ENCODE results near the gene SLC22A7.
"Not testable (repeated sequence)": the region's sequence is repeated elsewhere in the genome, so short reads cannot be mapped to it uniquely, and the experiment has no call there.

Gene SLC22A7

GRCh38 chr6:43338243-43338642, 40.2 kb downstream of the SLC22A7 start:
- no peak for DNase-seq (ENCODE audit: low spot score)

DNA sequence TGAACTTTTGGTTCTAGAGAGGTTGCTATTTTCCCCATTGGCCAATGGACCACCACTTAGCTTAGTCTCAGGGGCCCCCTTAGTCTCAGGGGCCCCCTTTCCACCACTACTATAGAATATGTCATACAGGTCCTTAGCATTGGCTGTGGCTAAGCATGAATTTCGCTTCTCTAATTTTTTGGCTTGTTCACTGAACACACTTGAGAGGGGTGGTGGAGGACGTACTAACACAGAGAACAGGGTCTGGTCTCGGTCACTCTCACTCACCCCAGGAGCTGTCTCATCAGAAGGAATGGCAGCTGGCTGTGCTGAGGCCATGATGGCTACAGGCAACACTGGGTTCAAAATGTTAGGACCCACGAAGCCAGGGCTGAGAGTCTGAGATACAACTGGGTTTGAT, 41.1 kb downstream of the SLC22A7 start:
- no peak for DNase-seq (ENCODE audit: low spot score)

DNA sequence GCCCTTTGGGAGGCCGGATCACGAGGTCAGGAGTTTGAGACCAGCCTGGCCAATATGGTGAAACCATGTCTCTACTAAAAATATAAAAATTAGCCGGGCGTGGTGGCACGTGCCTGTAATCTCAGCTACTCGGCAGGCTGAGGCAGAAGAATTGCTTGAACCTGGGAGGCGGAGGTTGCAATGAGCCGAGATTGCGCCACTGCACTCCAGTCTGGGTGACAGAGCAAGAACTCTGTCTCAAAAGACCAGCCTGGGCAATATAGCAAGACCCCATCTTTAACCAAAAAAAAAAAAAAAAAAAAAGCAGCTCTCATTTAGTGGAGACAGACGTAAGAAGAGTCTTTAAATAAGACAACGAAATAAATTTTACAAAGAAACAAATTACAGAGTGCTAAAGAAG, 48.2 kb downstream of the SLC22A7 start:
- DNase-seq (ENCODE audit: low spot score) = not testable (repeated sequence)

DNA sequence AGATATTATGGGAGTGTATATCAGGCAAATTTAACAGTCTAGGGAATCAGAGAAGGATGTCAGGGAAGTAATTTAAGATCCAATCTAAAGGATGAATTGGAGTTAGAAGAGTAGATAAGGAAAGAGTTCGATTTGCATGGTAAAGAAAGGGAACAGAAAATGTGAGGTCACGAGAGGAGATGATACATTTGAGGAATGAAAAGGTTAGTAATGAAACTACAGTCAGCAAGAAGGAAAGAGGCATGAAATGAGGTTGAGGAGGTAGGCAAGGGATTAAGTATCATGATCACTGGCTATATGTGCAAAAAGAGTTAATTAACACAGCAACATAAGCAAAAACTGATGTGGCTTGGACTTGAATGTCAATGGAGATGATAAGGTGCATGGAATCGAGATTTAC, 49.0 kb downstream of the SLC22A7 start:
- DNase-seq (ENCODE audit: low spot score) = no peak

DNA sequence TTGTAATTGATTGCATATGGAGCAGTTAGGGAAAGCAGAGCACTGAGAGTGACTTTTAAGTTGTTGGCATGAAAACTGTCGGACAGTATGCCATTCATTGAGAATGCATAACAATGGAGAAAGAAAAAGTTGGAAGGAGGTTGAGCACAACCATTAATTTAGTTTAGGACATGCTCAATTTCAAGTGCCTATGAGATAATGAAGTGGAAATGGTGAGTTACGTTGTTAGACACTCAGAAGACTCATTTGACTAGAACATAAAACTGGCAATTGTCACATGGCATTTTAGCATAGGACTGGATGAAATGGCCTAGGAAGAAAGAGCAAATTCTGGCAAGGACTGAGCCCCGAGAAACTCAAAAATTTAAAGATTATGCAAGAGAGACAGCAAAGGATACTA, 49.4 kb downstream of the SLC22A7 start:
- no peak for DNase-seq (ENCODE audit: low spot score)

- not testable (repeated sequence) for DNase-seq (ENCODE audit: low spot score)
Measured at GRCh38 chr6:43351951-43352350, 53.9 kb downstream of the SLC22A7 start.

All from CD4-positive, alpha-beta T cell treated with Interleukin-2 at 100 ng/mL for 4 hours (primary cell).